Spleen (tissue), 7 donors: Measurements from ENCODE around the gene ARRB2.

Experiments used
- CTCF ChIP-seq, 11 experiments: fragments of 200-600 bp in 7 of 11; fragments of 450-650 bp in 4 of 11; sonication (generic) in 4 of 11; IDR thresholded peaks in 8 of 11; conservative IDR thresholded peaks in 3 of 11; 1 replicate in 7 of 11; 2 replicates in 4 of 11; pipeline versions ENCODE4 v1.4.0 to v1.8.0; 2016 to 2021; ENCODE audit warnings: antibody characterized with exemption in 11 of 11, inconsistent platforms in 4 of 11, mild to moderate bottlenecking in 1 of 11
- POLR2A ChIP-seq, 3 donors: fragments of 450-650 bp; IDR thresholded peaks; one replicate each; pipeline ENCODE4 v1.5.1; 2017; ENCODE audit warnings: antibody characterized with exemption in 3 of 3, mild to moderate bottlenecking in 1 of 3
- donor health status: DM: no; HTN: no; CAD: no; lungs with moderate emphysema.
- donor health status: DM: no; HTN: no; CAD: no.
- donor health status: DM: no; HTN: no; CAD: no.

GRCh38 chr17:4712526-4712925, 2.1 kb downstream of the ARRB2 start:
- TF ChIP-seq POLR2A (IDR thresholded peaks at IDR 0.05), result no peak
- TF ChIP-seq CTCF (IDR thresholded peaks at IDR 0.05 in 8 of 11, conservative IDR thresholded peaks at IDR 0.05 in 3 of 11), result no peak
